ENCODE data around the gene PEX12.
"Not testable (repeated sequence)": the region's sequence is repeated elsewhere in the genome, so short reads cannot be mapped to it uniquely, and the experiment has no call there.

Gene PEX12

DNA sequence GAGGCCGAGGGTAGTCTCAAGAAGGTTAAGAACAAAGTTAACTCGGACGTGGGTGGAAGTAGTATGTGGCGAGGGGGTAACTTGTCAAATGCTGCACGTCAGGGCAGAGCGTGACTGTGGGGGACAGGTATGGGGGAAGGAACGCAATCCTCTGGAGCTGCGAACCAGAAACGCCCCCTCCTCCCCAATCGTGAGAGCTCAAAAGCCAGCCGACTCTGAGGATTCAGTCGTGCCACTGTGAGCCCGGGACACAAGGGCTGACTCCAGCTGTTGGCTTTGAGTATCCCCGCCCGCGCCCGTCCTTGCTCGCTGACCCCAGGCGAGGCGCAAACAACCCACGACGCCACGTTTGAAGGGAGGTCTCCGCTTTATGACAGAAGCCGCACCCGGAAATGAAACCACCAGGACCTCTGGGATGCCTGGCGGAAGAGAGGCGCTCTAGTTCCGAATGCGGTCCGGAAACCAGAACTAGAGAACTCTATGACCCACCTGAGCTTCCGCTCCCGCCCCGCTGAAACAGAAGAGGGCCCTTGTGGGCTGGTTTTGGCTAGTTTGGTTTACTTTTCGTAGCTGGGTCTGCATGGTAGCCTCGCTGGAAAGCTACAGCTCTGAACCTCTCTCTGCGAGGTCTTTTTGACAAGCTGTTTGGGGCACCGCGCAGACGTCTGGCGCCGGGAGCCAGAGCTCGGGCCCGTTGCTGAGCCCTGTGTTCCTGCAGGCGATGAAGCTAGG is at the start of gene PEX12:
PEX12 (minus strand) TSS at position 375 of the 732 bp plus-strand sequence. CDS start 550 bp downstream, outside the sequence.
- DNase-seq (ENCODE audit: low read depth, low spot score): peak; percentile 62

DNA sequence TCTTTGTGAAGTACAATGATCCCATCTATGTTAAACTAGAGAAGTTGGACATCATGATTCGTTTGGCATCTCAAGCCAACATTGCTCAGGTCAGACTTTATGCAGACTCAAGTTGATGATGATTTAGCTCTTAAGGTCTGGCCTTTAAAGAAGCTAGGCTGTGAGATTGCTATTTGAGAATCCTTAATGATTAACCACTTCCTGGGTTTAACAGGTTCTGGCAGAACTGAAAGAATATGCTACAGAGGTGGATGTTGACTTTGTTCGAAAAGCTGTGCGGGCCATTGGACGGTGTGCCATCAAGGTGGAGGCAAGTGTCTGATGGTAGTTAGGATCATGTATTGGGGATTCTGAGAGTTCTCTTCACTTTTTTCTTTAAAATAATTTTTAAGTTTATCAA is 49.0 kb upstream of the PEX12 start:
- no peak for DNase-seq (ENCODE audit: low read depth, low spot score)

DNA sequence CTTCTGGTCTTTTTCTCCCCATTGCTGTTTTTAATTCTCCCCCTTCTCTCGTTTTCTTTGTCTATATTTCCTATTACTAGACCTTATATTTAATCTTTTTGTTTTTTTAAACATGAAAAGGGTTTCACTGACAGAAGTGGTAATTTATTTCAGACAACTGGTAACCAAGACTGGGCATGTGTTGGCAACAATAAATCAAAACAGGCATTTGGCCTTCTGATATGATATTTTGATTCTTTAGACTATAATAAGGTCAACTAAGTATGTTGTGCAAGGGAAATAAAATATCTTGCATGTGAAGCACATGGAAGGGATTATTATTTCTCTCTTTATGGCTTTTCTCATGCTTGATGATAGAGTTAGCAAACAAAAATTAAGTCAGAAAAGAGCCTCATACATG is 43.4 kb upstream of the PEX12 start:
- DNase-seq (ENCODE audit: low read depth, low spot score): no peak

DNA sequence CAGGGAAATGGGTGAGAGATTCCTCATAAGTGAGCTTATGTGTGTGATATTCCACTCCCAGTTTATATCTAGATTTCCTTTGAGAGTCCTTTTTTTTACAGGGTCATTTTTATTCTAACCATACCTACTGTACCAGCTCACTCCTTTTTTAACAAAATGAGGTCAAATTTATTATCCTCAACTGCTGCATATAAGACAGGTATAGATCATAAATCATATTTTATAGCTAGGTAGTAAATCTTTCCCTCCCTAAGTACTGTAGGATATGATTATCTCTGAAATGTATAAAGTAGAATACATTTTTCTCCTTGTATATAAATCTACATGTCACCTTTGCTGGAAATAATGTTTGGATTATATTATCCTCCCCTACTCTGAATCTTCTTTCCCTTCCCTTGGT is 40.3 kb upstream of the PEX12 start:
- no peak for DNase-seq (ENCODE audit: low read depth, low spot score)

DNA sequence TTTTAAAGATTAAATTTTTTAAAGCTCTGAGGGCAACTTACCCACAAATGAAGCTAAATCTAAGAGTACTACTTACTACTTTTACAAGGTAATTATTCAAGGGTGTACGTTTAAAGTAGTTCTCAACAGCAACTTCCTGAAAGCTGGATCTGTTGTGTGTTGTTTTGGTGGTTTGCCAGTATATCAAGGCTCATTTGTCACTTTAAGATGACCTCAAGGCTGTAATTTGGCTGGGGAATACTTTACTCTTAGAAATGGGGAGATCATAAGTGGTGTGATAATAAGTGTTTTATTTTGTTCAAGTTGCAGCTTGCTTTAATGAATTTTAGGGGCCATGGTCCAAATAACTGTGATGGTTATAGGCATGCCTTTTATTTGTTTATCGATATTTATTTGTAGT is 39.1 kb upstream of the PEX12 start:
- no peak for DNase-seq (ENCODE audit: low read depth, low spot score)

DNA sequence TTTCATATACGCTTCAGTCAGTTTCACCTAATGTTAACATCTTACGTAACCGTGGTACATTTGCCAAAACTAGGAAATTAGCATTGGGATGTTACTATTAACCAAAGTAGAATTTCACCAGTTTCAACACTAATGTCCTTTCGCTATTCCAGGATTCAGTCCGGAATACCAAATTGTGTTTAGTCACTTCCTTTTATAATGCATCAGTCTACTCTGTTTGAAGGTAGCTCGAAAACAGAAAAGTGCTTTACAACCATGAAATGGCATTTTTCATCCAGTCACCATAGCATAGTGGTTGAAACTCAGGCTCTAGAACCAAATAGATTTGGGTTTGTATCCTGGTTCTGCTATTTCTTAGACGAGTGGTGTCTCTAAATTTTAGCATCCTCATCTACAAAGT is 38.2 kb upstream of the PEX12 start:
- DNase-seq (ENCODE audit: low read depth, low spot score): no peak

DNA sequence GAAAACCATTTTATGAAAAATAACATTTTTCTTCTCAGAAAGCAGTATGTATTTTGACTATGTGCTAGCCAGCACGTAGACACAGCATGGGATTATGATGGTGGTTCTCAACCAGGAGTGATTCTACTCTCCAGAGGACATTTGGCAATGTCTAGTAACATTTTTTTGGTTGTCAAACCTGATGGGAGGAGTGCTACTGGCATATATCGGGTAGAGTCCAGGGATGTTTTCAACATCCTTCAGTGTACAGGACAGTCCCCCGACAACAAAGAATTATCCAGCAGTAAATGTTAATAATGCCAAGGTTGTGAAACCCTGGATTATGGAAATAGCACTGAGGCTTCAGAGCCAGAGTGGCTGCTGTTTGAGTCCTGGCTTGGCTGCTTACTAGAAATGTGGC is 36.4 kb upstream of the PEX12 start:
- no peak for DNase-seq (ENCODE audit: low read depth, low spot score)

DNA sequence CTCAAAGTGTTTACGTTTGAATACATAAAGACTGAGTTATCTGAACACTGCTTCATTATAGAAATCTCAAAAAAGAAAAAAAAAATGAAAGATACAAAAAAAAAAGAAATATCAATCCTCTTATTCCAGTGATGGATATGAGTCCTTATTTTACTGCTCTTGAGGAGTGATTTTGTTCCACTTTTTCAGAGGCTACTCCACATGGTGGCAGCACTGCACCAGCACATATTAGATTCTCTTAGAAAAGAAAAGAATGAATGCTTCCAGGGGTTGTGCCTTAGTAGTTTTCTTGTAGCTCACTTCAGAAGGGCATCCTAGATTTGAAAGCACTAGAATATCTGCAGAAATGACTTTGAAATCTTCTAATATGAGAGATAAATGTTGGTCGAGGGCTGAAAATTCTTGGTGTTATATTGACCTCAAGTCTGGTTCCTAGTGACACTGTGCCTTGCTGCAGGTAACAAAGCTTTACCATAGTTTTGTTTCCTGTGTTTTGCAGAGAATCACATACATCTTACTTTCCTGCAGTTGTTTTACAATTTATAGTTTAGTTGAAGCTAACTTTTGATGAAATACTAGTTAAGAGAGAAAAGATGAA is 34.7 kb upstream of the PEX12 start:
- DNase-seq (ENCODE audit: low read depth, low spot score): peak; percentile 51

DNA sequence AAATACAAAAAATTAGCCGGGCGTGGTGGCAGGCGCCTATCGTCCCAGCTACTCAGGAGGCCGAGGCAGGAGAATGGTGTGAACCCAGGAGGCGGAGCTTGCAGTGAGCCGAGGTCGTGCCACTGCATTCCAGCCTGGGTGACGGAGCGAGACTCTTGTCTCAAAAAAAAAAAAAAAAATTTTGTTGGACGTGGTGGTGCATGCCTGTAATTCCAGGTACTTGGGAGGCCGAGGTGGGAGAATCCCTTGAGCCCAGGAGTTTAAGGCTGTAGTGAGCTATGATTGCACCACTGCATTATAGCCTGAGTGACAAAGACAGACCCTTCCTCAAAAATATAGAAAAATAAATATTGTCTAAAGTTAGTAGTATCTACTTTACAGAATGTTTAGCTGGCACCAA is 32.4 kb upstream of the PEX12 start:
- DNase-seq (ENCODE audit: low read depth, low spot score): not testable (repeated sequence)

DNA sequence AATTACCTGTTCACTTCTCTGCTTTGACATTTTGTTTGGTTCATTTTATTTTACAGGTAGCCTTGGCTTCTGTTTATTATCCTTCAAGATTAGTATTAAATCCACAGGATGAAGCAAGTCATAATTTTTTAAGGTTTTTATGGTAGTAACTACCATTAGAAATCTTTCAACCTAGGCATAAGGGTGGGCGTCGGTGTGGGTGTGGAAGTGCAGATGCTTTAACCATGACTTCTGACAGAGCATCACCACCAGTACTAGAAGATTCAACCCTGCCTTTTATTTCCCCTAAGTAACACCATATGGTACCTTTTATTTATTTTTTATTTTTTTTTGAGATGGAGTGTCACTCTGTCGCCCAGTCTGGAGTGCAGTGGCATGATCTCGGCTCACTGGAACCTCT is 31.5 kb upstream of the PEX12 start:
- DNase-seq (ENCODE audit: low read depth, low spot score): no peak

DNA sequence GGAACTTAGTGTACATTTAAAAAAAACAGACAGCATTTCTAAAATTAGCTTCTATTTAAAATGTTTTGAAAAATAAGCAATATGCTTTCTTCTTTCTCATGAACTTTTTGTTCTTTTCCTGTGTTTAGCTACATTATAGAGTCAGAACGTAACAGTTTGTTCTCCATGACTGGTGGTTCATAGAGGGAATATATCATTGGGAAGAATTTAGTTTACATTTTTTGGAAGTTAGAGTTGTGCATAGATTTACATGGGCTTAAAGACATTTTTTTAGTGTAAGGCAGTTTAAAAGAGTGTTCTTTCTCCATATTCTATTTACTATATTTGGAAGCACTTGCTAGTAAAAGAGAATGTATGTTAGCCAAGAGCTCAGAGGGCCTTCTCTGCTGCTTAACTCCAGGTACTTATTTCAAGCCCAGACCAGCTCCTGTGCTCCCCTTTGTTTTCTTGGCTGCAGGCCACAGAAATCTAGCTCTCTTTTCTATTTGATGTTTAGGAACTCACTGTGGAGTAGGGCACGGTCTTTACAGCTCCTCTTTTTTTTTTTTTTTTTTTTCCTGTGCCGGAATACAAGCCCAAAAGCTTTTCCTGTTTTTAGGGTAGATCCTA is 29.0 kb upstream of the PEX12 start:
- no peak for DNase-seq (ENCODE audit: low read depth, low spot score)

DNA sequence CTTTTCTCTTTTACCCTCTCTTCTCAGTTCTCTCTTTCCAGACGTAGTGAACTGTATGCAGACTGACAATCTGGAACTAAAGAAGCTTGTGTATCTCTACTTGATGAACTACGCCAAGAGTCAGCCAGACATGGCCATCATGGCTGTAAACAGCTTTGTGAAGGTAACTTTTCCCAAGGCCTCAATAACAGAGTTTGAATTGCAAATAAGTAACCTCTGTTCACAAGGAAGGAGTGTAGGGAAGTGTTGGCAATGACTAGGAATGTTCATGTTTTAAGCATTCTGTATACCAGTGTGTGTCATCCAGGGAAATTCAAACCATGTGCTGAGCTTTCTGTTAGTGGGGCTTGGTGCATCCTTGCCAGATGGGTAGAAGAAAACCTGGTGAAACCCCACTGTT is 27.3 kb upstream of the PEX12 start:
- no peak for DNase-seq (ENCODE audit: low read depth, low spot score)

DNA sequence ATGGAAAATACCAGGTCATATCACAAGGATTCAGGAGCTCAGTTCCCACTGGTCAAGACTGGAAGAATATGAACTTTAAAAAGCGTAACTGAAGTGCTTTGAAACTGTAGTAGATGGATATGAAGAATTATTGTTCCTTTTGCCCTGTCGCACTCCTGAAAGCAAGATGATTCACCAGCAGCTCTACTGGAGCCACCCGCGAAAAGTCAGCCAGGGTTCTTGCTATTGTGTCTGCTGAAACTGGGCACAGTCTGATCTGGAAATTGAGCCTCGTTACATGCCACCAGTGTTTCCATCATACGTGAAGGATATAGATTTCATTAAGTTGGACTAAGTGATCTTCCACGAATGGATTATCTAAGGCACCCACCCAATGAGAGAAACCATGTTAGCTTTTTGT is 25.3 kb upstream of the PEX12 start:
- DNase-seq (ENCODE audit: low read depth, low spot score): no peak

DNA sequence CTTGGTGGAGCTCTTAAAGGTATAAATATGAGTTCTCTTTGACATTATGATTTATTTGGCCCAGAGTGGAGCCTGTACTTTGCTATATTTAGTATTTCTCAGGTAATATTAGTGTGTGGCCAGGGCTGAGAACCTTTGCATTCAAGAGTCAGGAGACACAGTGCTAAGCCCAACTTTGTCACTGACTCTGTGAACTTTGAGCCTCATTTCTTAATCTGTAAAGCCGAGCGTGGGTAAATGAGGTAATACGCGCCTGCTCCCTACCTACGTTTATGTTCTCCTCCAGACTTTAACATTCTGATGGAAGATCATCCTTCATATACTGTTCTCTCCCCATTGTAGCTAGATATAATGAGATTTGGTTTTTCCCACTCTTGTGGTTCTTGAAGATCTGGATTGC is 19.2 kb upstream of the PEX12 start:
- no peak for DNase-seq (ENCODE audit: low read depth, low spot score)

DNA sequence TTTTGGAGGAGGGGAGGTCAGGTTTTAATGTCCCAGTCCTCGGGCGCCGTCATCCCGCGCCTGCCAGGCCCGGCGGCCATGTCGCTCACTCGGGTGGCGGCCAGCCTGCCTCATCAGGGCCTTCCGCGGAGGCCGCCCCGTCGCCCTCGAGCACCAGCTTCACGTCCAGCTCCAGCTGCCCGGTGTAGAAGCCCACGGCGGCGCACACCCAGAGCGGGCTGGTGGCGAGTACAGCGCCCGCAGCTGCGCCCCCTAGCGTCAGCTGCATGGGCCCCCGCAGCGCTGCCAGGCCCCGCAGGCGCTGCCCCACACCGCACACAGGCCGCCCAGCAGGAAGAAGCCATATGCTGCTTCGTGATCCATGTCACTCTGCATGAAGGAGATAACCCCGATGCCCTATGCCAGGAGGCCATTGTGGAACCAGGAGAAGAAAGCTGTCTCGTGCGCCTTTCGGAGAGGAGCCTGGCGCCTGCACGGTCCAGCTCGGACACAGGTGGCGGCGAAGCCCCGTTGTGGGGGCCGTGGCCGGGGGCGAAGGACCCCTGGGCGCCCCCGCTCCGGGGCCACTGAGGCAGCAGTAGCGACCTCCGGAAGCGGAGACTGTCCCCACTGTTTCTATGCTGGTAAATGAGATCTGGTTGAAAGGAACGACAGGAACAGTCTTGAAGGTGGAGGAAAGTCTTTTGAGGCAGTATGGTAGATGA is 18.3 kb upstream of the PEX12 start:
- DNase-seq (ENCODE audit: low read depth, low spot score): no peak

DNA sequence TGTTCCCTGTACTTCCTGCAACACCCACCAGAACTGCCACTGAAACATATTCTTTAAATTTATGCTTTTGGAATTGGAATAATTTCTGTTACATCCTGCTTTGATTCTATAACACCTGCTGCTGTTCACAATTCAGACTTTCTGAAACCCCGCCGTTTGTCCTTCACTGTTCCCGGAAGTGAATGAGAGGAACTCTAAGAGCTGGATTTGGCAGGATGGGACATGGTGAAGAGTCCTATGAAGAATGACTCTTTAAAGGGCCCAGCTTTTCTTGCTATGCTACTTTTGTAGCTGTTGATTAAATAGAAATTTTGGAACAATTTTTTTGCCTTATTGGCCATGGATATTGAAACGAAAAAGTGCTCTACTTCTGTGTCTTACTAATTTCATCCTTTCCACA is 17.7 kb upstream of the PEX12 start:
- DNase-seq (ENCODE audit: low read depth, low spot score): no peak

DNA sequence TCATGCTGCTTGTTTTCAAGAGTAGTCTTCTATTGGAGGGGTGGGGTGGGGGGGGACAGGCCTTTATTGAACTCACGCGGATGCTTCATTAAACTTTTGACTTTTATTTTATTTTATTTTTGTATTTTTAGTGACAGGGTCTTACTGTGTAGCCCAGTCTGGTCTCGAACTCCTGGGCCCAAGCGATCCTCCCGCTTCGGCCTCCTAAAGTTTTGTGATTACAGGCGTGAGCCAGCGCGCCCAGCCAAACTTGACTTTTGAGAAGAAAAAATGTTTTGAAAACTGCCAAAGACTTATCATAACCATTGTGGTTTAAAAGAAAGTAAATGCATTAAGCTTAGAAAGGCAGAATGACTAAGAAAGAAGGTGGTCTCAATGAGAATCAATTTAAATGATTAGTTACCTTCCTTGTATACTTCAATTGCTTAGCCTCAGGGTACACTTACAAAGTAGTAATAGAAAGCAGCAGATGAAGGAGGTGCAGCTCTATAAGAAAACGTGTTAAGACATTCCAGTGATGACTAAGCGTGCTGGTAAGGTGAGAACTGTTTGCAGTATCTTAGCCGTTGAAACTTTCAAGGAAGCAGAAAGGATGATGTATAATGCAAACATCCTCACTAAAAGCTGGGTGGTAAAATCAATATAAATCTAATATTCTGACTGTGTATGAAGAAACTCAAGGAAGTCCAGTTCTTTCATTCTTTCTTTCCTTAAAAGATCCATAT is 10.0 kb upstream of the PEX12 start:
- no peak for DNase-seq (ENCODE audit: low read depth, low spot score)

DNA sequence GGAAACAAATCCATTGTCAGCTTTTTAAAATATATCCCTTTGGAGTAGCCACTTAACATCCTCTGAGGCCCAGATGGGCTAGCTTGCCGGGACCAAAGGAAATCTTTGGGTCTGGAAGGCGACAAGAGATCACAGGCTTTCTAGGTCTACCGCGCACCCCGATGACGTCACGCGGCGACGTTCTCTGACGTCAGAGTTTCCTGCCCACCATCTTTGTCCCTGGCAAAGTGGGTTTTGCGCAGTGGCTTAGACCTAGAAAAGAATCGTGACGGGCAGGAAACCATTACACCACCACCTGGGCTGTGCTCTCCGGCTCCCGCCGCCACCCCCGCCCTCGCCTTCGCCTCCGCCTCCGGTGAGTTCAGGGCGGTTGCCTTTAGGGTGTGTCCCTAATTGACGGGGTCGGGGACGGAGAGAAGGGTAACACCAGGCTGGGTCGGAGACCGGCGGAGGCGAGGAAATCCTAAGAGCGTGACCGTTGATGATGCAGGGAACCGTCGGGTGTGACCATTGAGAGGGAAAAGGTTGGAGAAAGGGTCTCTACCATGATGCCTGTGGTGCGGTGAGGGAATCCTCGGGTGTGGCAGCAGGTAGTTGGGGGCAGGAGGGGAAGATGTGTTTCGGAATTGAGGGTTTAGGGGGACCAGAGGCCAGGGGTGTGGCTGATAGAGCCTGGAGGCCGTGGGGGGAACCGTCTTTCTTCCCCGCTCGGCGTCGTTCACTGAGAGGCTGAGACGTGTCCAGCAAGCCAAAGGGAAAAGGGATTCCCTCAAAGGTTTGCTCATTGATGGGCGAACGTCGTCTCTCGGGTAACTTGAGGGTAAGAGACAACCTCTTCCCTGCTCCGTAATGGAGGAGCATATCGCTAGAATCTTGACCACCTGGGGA is 8.9 kb upstream of the PEX12 start, which contains the start of gene AP2B1:
AP2B1 (plus strand) TSS at position 249 of the 888 bp plus-strand sequence. CDS start 6,709 bp downstream, outside the sequence.
- peak; percentile 94 for DNase-seq (ENCODE audit: low read depth, low spot score)

DNA sequence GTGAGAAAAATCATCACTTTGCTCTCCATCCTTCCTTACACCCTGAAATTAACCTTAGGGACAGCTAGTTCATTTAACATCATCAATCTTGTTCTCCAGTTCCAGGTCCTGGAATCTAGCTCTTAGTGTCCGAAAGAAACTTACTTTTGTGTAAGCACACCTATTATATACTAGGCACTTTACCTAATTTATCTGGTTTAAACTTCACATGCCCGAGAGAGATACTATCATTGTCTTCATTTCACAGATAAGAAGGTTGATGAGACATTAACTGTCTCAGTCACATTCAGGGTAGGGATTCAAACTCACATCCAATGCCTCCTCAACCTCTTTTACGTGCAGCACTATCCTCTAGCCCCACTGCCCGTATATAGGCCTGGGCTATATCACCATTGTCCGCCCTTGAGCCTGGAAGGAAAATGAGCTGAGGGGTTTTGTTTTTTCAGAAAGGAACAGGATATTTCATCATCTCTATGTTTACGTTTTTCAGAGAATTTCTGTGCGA is 8.2 kb upstream of the PEX12 start:
- no peak for DNase-seq (ENCODE audit: low read depth, low spot score)

DNA sequence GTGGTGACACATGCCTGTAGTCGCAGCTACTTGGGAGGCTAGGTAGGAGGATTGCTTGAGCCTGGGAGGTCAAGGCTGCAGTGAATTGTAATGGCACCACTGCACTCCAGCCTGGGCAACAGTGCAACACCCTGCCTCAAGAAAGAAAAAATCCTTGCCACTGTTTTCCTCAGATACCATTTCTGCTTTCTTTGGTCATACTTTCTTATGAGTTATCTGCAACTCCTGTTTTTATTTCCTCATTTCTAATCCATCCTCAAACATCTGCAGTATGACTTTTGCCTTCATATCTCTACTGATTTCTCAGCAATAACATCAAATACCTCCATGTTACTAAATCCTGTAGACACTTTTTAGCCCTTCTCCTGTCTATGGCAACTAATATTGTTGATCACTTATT is 5.7 kb upstream of the PEX12 start:
- DNase-seq (ENCODE audit: low read depth, low spot score): no peak

All from smooth muscle cell of the brain vasculature (primary cell).